ENCODE results near the gene SYTL4. TPM values are rescaled to one million over a fixed set of nuclear protein-coding genes. Genes with fewer than 3 reads are reported as not detected.

The SYTL4 gene
- total RNA-seq, 6 experiments from 2014 or later = 5.5 to 9.2 (median 6.2) TPM

GRCh38 chrX:100635040-100635439 is 96.9 kb downstream of the SYTL4 start:
- Mint-ChIP-seq H3K27me3 (ENCODE audit: insufficient read depth) (no peaks in the 10 kb centered on the region; the same call in 1 of the 2 replicates), H3K9me3 (no peaks in the 10 kb centered on the region), H3K36me3 (ENCODE audit: low read depth) (no peaks in the 10 kb centered on the region), H3K27ac (no peak overlapping the region), H3K4me3 (no peak overlapping the region), H3K4me1 (ENCODE audit: low read depth) (peaks cover 17% of the 10 kb centered on the region)
- DNase-seq = no peak
- TF ChIP-seq, protein P1, sequence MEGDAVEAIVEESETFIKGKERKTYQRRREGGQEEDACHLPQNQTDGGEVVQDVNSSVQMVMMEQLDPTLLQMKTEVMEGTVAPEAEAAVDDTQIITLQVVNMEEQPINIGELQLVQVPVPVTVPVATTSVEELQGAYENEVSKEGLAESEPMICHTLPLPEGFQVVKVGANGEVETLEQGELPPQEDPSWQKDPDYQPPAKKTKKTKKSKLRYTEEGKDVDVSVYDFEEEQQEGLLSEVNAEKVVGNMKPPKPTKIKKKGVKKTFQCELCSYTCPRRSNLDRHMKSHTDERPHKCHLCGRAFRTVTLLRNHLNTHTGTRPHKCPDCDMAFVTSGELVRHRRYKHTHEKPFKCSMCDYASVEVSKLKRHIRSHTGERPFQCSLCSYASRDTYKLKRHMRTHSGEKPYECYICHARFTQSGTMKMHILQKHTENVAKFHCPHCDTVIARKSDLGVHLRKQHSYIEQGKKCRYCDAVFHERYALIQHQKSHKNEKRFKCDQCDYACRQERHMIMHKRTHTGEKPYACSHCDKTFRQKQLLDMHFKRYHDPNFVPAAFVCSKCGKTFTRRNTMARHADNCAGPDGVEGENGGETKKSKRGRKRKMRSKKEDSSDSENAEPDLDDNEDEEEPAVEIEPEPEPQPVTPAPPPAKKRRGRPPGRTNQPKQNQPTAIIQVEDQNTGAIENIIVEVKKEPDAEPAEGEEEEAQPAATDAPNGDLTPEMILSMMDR (IDR thresholded peaks at IDR 0.05) = no peak

DNA sequence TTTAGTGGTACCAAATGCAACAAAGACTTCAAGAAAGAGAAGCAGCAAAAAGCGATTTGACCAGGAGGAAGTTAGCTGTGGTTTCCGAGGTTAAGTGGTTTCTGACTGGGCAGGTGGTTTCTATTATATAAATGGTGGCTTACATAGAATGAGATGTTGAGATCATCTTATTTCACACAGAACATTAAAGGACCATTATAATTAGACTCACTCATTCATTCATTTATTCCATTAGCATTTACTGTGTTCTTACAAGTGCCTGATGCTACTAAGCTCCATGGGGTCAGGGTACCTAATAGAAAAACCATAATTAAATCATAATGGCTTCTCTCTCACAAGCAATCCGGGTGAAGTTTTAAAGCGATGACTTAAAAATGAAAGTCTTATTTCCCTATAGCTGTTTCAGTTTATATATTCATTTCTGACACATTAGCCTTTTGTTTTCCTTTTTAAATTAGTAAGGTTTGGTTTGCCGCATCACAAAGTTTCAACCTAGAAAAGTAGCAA is 105.9 kb downstream of the SYTL4 start:
- no peak for DNase-seq
- Mint-ChIP-seq H3K27me3 (ENCODE audit: insufficient read depth) (no peaks in the 10 kb centered on the region), H3K27ac (no peak overlapping the region), H3K36me3 (ENCODE audit: low read depth) (no peaks in the 10 kb centered on the region), H3K4me3 (no peak overlapping the region), H3K9me3 (no peaks in the 10 kb centered on the region), H3K4me1 (ENCODE audit: low read depth) (no peaks in the 10 kb centered on the region)
- TF ChIP-seq, protein P1 (IDR thresholded peaks at IDR 0.05) = no peak

Other genes with a start within 250 kb of the SYTL4 start
- not detected for gene TNMD, start 147.2 kb downstream of the SYTL4 start, total RNA-seq (2021; fragmentation: NEBNext Ultra II Directional; extraction: Animal tissue kit (Norgen Biotek cat#: 25700))
- 10 to 100 TPM; 14.5 to 20.7 (median 18.3) TPM for gene TSPAN6, start 95.3 kb downstream of the SYTL4 start, total RNA-seq (2021; fragmentation: NEBNext Ultra II Directional; extraction: Animal tissue kit (Norgen Biotek cat#: 25700))
- 10 to 100 TPM; 16.8 to 32.0 (median 23.7) TPM for gene SRPX2, start 87.9 kb downstream of the SYTL4 start, total RNA-seq (2021; fragmentation: NEBNext Ultra II Directional; extraction: Animal tissue kit (Norgen Biotek cat#: 25700))
- 10 to 100 TPM; 17.4 to 25.7 (median 24.5) TPM for gene CSTF2, start 88.3 kb upstream of the SYTL4 start, total RNA-seq (2021; fragmentation: NEBNext Ultra II Directional; extraction: Animal tissue kit (Norgen Biotek cat#: 25700))
- not detected for gene NOX1, start 142.2 kb upstream of the SYTL4 start, total RNA-seq (2021; fragmentation: NEBNext Ultra II Directional; extraction: Animal tissue kit (Norgen Biotek cat#: 25700))
- gene XKRX, start 196.8 kb upstream of the SYTL4 start, total RNA-seq (2021; fragmentation: NEBNext Ultra II Directional; extraction: Animal tissue kit (Norgen Biotek cat#: 25700)) = not detected
- not detected for gene ARL13A, start 237.6 kb upstream of the SYTL4 start, total RNA-seq (2021; fragmentation: NEBNext Ultra II Directional; extraction: Animal tissue kit (Norgen Biotek cat#: 25700))